ENCODE results near the gene ADGRL2. TPM values are rescaled to one million over a fixed set of nuclear protein-coding genes. Genes with fewer than 3 reads are reported as not detected.

Gene ADGRL2
- total RNA-seq, 1 experiment from 2014 or later = 52.3 TPM

DNA sequence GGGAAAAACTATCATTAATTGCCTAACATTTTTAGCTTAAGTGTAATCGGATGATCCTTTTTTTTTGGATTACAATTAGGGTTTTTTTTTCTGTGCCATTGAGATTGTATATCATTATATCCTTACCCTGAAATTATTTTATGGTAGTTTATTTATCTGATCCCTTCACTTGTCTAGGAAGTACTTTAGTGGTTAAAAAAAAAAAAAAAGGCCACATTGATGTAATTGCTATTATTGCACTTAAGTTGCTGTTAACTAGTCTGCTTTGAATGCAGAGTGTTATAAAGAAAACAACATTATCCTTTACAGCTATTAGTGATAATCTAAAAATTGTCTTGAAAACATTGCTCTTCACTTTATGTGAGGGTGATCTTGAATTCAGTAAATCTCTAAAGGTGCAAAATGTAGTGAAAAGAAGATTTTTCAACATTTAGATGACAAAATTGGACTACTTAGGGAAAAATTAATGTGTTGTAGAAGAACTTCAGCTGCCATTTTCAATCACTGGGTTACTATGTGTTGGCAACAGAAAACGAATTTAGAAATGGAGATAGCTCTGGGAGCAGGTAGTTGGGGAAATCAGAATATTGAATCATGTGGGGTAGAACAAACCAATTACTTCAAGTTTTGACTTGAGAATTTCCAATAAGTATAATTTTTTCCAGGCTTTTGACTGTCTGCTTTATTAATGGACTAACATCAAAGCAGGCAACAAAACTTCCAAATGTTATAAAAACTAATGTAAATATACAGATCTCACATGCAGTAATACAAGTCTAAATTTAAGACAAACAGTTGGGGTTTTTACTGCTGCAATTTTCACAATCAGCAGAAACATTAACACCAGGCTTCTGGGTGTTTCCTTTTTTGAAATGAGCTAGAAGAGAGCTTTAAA, 5.0 kb downstream of the ADGRL2 start:
- no peak for DNase-seq (ENCODE audit: low spot score)

DNA sequence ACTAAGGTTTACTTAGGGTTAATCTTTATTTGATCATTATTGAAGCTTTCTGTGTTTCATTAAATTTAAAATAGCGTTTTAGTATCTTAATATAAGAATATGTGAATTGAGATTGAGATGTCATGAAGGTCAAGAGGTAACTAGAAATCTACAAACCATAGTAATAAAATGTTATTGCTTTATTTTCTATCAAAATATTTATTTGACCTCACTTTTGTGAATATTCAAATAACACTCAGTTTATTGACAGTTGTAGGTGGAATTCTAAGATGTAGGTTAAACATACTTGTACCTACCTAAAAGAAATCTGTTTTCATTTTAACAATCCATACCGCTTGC, 5.7 kb downstream of the ADGRL2 start:
- DNase-seq (ENCODE audit: low spot score) = no peak

DNA sequence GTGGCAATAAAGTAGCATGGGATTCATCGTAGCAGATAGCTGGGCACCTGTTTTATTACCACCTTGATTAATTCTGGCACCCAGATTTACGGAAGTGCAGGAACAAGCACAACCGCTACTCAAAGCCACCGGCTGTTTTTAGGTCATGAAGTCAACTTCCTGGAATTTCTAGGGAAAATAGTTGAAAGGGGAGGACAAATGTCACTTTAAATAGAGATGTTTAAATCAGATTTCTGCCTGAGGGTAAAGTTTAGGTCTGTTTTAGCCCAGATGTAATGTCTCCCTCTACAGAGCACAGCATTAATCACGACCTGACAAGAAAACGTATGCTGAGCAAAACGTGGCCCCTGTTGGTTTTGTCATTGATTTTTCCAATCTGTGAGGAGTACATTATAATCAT, 8.0 kb downstream of the ADGRL2 start:
- DNase-seq (ENCODE audit: low spot score) = no peak

DNA sequence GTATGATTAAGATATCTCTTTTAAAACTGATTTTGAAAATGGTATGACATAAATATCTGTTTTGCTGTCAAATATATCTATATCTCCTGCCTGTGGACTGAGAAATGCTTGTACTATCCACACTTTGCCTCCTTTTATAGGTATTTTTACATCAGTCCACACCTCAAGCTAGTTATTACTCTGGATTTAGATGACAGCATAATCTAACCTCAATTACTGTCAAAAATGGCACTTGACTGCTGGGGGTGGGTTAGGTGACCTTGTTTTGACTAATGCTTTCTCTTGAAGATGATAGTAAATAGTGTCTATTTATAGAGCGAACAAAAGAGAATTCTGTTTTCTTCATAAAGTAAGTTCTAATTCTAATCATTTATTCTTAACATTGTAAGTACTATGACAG, 9.1 kb downstream of the ADGRL2 start:
- no peak for DNase-seq (ENCODE audit: low spot score)

DNA sequence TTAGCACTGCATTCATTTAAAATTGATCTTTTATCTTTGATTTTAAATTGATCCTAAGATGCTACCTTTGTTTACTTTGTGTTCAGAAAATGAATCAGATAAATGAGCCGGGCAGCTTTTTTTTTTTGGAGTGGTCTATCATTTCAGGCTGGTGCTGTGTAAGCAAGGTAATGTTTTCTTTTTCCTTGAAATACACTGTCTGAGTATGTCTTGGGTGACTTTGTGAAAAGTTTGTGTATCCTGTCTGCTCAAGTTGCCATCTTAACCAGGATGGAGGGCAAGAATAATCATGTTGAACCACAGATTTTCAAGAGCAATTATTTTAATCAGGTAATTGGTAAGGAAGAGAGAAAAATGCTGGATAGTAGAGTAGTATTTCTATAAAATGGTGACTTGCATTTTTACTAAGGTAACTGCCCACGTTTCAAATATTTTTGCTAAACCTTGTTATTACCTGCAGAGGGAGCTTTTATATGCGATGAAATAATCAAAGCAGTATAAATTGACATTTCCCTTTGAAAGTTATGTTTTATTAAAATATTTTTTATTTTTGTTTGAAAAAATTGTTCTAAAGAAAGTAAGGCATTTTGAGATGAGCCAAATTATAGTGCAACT, 11.1 kb downstream of the ADGRL2 start:
- DNase-seq (ENCODE audit: low spot score) = no peak

DNA sequence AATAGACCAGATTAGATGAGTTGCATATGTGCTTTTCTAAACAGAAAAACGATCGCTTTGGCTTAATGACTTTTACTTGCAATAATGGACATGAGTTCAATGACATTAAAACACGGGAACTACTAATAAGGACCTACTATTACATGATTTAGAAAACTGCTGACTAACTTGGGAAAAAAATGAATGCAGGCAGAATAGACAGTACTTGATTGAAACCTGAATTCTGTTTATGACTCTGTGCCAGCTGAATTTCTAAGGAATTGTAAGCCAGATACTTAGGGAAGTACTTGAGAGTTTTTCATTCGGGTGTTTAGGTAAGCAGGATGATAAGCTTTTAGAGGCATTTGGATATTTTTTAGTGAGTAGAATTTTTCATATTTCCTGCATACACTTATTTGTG, 12.0 kb downstream of the ADGRL2 start:
- DNase-seq (ENCODE audit: low spot score) = no peak

DNA sequence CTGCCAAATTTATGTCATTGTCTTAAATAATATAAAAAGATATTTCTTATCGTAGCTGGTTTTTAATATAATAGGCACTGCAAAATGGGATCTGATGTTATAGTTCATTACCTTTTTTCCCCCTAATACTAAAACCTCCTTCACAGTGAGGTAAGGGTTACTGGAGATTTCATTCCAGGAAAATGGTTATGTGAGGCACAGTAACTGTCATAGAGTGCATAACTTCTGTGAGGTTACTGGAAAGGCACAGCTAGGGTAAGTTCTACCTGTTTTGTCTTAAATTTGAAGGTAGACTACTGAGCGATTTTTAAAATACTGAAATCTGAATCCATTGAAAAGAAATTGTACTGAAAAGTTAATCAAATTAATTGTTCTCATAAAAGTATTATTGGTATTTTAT, 13.0 kb downstream of the ADGRL2 start:
- no peak for DNase-seq (ENCODE audit: low spot score)

DNA sequence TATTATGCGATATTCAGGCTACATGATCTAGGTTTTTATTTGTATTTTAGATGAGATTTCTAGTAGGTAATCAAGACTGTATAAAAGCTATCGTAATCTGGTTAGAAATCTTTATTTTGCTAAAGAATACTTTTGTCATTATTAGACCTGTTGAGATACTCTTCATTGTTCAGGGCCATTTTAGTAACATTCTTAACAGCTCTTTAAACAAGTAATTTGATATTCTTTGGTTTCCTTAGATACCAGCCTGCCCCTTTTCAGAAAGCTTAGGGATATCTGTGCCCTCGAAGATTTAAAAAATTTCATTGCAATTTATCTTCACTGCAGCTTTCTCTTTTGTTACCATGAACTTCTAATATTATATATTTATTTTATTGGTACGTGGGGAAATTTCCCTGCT, 18.9 kb downstream of the ADGRL2 start:
- no peak for DNase-seq (ENCODE audit: low spot score)

DNA sequence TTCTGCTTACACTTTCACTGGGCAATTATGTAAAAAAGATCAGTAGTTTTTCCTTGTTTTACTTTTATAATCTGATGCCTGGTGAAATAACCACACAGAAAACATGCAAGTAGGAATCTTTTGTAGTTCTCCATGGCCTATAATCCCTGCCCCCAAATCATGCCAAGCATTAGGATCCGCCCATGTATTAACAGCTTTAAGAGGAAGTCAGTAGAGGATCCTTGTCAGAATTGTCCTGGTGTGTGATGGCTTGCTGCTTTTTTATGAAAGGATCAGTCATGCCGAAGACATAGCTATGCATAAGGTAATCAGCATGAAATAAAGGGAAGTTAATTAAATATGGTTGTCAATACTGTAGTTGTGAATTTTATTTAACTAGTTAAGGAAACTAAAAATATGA, 20.0 kb downstream of the ADGRL2 start:
- no peak for DNase-seq (ENCODE audit: low spot score)

DNA sequence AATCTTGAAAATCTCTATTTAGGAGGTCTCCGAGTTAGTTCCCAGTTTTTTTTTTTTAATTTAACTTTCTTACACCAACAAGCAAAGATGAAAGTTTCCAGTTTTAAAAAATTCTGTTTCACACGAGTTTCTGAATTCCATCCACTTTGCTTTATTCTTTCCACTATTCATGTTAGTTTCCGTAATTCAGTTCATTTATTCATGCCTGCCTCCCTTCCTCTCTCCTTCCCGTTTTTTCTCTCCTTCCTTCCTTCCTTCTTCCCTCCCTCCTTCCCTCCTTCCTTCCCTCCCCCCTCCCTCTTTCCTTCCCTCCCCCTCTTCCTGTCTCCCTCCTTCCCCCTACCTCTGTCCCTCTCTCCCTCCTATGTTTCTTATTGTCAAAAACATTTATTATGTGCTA, 22.3 kb downstream of the ADGRL2 start:
- DNase-seq (ENCODE audit: low spot score) = no peak

DNA sequence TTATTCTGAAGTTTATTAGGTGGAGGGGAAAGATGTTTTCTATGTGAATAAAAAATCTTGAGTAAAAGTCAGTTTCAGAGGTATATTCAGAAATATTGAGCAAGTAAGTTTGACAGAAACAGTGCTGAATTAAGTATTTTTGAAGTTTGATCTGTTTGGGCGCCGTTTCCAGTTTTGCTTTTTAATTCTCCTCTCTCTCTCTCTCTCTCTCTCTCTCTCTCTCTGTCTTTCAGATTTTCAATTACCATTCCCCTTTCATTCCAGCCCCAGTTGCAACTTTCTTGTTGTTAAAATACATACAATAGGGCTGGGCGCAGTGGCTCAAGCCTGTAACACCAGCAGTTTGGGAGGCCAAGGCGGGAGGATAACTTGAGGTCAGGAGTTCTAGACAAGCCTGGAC, 24.0 kb downstream of the ADGRL2 start:
- DNase-seq (ENCODE audit: low spot score) = no peak

DNA sequence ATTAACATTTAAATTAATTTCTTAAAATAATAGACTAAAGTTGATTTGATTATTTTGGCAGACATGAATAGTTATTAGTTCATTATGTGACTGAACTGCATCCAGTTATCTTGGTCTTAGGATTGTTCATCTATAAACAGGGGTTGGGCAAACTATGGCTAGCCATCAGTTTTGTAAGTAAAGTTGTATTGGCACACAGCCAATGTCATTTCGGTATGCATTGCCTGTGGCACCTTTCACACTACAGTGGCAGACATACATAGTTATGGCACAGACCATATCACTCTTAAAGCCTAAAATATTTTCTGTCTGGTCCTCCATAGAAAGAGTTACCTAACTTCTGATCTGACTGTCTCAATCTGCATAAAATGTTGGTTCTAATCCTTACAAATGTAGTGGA, 27.2 kb downstream of the ADGRL2 start:
- no peak for DNase-seq (ENCODE audit: low spot score)

DNA sequence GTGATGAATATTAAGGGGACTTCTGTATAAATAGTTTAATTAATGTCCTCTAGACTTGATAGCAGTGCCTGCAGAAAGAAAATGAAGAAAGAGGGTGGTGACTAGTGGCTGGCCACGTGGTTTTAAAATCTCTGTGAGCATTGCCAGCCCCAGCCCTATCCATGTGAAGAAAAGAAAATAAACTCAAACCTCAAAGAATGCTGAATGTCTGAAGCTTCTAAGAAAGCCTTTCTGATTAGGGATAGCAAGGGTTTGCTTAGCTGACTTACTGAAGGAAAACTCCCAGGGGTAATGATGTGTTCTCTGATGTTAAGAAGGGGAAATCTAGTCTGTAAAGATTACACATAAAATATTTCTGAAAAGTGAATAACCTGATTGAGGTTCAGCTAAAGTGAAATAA, 31.8 kb downstream of the ADGRL2 start:
- DNase-seq (ENCODE audit: low spot score) = peak; percentile 22

DNA sequence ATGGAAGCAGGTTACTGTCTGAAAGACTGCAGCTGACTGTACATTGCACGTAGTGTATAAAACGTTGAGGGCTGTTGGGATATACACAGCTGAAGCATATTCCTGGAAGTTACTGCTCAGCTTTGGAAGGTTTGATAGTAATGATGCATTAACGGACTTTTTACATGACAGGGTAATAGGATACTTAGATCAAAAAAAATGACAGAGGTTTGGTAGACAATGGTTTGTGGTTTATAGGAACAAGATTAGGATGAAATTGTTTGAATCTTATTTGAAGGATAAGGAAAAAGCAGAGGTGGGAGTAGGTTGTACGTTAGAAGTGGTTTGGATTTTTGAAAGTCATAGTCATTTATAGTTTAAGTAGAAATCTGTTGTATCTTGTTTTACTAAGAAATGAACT, 33.0 kb downstream of the ADGRL2 start:
- DNase-seq (ENCODE audit: low spot score) = no peak

DNA sequence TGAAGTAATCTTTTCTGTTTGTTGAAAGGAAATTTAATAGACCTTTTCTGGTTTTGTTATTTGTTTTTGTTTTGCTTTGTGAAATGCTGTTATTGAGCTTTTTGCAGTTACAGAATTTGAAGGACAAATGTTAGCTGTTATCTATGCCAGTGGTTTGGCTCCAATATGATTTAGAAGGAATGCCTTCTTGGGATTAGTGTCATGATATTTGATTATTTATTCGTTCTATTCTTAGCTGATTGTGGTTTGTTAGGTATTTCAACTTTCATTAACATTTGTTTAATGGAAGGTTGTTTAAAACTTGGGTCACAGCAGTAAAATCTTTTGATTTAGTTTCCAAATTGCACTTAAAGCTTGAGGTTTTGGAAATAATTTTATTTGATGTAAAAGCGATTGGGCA, 33.5 kb downstream of the ADGRL2 start:
- no peak for DNase-seq (ENCODE audit: low spot score)

DNA sequence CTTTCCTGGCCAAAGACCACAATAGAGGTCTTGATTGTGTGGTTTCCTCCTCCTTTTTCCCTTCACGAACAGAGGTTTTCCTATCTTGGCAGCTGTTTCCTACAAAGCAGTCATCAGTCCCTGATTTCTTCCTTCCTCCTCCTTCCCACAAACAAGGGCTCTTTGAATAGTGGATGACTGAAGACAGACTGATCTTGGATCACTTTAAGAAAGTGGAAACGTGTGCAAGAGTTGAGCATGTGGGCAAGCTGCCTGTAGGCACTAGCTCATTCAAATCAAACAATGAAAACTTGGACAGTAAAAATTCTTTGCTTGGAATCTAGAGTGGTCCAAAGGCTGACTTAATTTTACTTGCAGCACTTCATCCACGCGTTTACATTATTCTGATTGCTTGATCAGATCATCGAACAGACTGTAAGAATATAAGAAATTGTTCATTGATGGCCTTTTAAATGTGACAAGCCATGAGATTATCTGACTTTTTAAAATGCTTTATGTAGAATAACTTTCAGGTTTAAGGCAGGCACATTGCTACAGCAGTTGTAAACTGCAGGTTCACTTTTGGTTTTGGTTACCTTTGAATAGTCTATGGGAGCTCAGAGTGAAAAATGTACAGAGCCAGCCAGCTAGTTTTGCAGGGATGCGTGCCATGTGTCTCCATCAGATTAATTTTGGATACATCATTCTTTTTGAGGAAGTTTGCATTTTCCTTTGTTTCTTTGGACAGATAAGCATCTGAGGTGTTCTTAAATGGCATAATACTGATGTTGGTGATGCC, 34.4 kb downstream of the ADGRL2 start:
- peak; percentile 17 for DNase-seq (ENCODE audit: low spot score)

DNA sequence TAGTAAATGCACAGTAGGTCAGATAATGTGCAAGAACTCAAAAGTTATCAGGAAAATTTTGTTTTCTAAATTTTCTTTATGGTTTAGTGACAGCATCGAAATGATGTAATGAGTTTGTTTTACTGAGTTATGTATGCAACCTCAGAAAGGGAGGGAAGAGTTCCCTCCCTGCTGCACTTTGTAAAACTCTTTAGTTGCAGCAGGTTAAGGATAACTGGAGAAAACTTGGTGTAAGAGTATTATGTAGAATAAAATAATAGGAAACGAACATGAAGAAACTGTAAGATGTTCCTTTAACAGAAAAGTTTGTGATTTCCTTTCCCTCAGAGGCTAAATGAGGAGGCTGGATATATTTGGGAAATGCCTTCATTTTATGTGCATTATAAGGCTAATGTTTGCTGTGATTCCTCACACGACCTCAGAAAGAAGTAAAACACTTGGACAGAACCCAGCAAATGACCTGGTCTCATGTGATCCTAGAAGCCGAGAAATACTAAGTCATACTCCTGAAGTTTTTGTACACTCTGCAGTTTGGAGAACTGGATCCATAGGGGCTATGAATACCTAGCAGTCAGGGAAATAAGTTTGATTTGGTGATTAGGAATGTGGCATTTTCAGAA, 35.4 kb downstream of the ADGRL2 start:
- DNase-seq (ENCODE audit: low spot score) = peak; percentile 8

DNA sequence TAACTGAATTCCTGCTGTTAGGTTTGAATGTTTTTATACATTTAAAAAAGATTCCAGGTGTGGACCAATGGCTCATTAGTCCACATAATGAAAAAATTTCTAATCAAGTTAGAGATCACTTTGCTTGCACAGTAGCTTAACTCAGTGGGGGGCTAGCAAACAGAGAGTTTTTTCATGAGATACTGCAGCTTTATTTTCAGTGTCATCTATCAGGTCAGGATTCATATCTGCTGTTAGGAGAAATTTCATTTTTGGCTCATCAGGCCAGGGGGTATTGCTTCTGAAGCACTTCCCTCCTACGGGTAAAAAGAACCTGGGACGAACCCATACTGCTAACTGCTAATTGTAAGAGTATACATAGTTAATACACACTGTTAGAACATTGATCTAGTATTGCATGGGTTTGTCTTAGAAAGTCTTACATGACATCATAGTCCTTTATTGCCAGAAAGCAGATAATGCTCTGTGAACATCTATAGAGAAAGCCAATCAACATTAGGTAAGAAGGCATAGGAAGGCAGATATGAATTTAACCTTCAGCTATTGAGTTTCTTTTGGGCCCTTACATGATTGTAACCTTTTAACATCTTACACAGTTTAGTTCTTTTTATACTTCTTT, 38.0 kb downstream of the ADGRL2 start:
- no peak for DNase-seq (ENCODE audit: low spot score)

DNA sequence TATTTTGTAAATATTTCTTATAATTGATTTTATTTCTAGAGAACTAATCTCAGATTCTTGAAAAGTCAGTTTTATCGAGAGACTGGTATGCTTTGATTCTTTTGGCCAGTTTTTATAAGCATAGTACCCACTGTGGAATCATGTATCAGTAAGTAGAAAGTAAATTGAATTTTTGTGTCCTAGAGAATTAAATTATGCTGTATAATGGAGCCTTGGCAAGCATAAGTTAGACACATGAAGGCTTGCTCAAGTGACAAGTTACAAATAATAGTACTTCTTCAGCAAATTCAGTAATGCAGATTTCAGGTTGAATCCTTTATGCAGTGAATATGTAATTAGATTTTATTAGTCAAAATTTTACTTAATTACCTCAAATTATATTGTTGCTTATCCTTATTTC, 40.1 kb downstream of the ADGRL2 start:
- no peak for DNase-seq (ENCODE audit: low spot score)

DNA sequence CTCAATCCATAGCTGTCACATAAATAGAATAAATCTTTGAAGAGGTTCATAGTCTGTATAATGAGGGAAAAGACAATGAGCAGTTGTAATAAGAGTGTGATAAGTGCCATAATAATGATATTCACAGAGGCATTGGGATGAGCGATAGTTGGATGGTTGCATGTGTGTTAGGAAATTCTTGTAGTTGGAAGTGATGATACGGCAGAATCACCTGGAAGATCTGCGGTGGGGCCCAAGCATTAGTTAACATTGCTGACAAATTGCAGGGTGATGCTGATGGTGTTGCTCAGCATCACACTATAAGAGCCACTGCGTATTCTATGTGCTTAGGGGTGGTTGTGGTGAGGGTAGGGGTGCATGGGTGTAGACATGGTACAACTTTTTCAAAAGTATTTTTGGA, 41.1 kb downstream of the ADGRL2 start:
- DNase-seq (ENCODE audit: low spot score) = no peak

DNA sequence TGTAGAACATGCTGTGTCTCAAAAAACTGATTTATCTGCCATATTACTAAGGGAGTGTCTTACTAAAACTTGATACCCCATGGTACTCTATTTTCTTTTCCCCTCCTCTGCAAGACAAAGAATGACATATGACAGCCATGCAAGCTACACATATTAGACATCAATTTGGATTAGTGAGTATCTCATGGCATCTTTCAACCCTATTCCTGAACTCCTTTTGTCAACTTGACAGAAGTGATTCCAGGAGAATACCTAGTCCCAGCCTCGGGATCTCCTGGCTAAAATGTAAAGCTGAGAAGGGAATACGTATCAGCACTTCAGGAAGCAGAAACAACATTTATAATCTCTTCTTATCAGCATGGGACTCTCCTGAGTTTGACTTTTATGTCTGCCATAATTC, 43.7 kb downstream of the ADGRL2 start:
- no peak for DNase-seq (ENCODE audit: low spot score)

DNA sequence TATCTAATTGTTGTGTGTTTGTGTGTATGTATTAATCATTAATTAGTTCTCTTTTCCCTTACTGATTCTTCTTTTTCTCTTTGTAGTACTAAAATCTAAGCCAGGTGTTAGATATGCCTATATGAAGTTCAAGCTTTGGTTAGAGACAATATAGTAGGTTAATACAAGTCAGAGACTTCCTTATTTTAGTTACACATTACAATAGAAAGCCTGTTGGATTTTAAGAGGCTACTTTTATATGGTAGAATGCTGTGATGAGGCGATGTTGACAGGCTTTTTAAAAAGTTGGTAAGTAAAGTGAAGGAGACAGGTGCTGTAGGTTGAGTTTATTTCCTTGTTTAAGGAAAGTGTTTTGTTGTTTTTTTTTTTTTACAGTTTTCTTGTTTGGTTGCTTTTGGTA, 45.9 kb downstream of the ADGRL2 start:
- DNase-seq (ENCODE audit: low spot score) = no peak
